Kidney (tissue), 22 donors: ENCODE data around the gene INHBE. TPM values are rescaled to one million over a fixed set of nuclear protein-coding genes. Genes with fewer than 3 reads are reported as not detected.
"Not testable (repeated sequence)": the region's sequence is repeated elsewhere in the genome, so short reads cannot be mapped to it uniquely, and the experiment has no call there.

ENCODE experiments used
- DNase-seq, 5 donors: peaks; one replicate each; pipeline ENCODE4 v3.0.0-alpha.2; 2013 to 2020
- FAIRE-seq: peaks from 2 replicates; lab custom pipeline; 2012; peaks lifted over from hg19 to GRCh38; lab: Jason Lieb, UNC
- H3K27ac ChIP-seq, 2 donors: one replicate each; pipeline ENCODE4 v1.7.0; 2013; ENCODE audit warnings: low read depth in 2 of 2, low read length in 2 of 2, inconsistent platforms in 1 of 2
- H3K27me3 ChIP-seq: one replicate; pipeline ENCODE4 v1.7.1; 2013; ENCODE audit warnings: low read length, inconsistent platforms; ENCODE audit not compliant: control insufficient read depth, insufficient read depth
- H3K36me3 ChIP-seq, 3 donors: one replicate each; pipeline versions ENCODE4 v1.7.0 to v1.7.1; 2013; ENCODE audit warnings: low read length in 3 of 3, control low read depth in 1 of 3, inconsistent platforms in 1 of 3; ENCODE audit not compliant: insufficient read depth in 3 of 3, control insufficient read depth in 2 of 3
- H3K4me1 ChIP-seq, 3 donors: one replicate each; pipeline versions ENCODE4 v1.7.0 to v1.7.1; 2013; ENCODE audit warnings: low read length in 3 of 3, inconsistent platforms in 1 of 3, low read depth in 1 of 3; ENCODE audit not compliant: control insufficient read depth in 2 of 3, insufficient read depth in 2 of 3
- H3K4me3 ChIP-seq, 3 donors: one replicate each; pipeline versions ENCODE4 v1.7.0 to v1.8.1; 2013; ENCODE audit warnings: low read length in 3 of 3, control low read depth in 1 of 3, inconsistent platforms in 1 of 3
- H3K9ac ChIP-seq, 3 donors: one replicate each; pipeline versions ENCODE4 v1.7.0 to v1.7.1; 2013; ENCODE audit warnings: low read length in 3 of 3, control low read depth in 1 of 3, inconsistent platforms in 1 of 3
- H3K9me3 ChIP-seq, 3 donors: one replicate each; pipeline versions ENCODE4 v1.7.0 to v1.7.1; 2013; ENCODE audit warnings: low read length in 3 of 3, control low read depth in 1 of 3, inconsistent platforms in 1 of 3; ENCODE audit not compliant: control insufficient read depth in 2 of 3, insufficient read depth in 1 of 3
- CTCF ChIP-seq: IDR thresholded peaks from 3 replicates; pipeline ENCODE4 v1.5.1; 2012; ENCODE audit warnings: mild to moderate bottlenecking, moderate library complexity, borderline replicate concordance; ENCODE audit not compliant: insufficient read depth; ENCODE audit errors: extremely low read depth
- intact Hi-C: fragments of 100-400 bp; cut with DNase I; formaldehyde crosslinking; loops from one replicate; pipeline ENCODE4 v1.11.1; 2022
- long read RNA-seq, 10 donors: library from polyadenylated mRNA in 1 of 10; unstranded in 1 of 10; transcript quantifications; one replicate each; pipeline ENCODE4 v2.0.0 and lab custom pipeline, GENCODE V29; 2021 to 2026
- polyA plus RNA-seq: library from polyadenylated mRNA; stranded (reverse); fragments of 350-450 nt; fragmentation: Illumina TruSeq; extraction: RNeasy Lipid Tissue Mini Kit (QIAGEN cat#74804); gene quantifications from one replicate; pipeline ENCODE4 v1.2.3, GENCODE V29; 2014; ENCODE audit warnings: low read depth, low replicate concordance; ENCODE audit not compliant: insufficient read depth
- total RNA-seq: library from RNA; stranded (reverse); fragmentation: NEBNext Ultra II Directional; extraction: Animal tissue kit (Norgen Biotek cat#: 25700); gene quantifications from one replicate; pipeline ENCODE4 v1.2.1, GENCODE V29; 2021
- donor health status: control.
- donor health status: control.
- donor health status: control.
- donor health status: control.
- donor health status: control.
- donor health status: DM: yes; HTN: yes; CAD: no.
- donor health status: Normal renal cell carcinoma (clear cell type).

The INHBE gene
- total RNA-seq: 0.19 TPM
- 0.30 TPM for polyA plus RNA-seq
- long read RNA-seq, donor 1: 0 reads
- long read RNA-seq, donor 2: 0 reads
- long read RNA-seq, donor 3: 0 reads
- long read RNA-seq, donor 4: 0 reads
- long read RNA-seq, donor 5: 0 reads
- long read RNA-seq, donor 6: 0 reads
- long read RNA-seq, donor 7: 0 reads
- long read RNA-seq, donor 8: 0 reads
- long read RNA-seq, donor 9, partial matches to known transcripts: 0 of 1 reads
- long read RNA-seq, donor 9, other reads (novel, unspliced or antisense): 0 of 1 reads
- long read RNA-seq, donor 10: 0 reads

- Histone ChIP-seq H3K27me3 (no peaks in the 10 kb centered on the region), H3K4me3 (no peak within 1 kb of the TSS), H3K27ac (peak within 1 kb of the TSS in 1 of 2 donors; percentile 38), H3K9me3 (no peaks in the 10 kb centered on the region), H3K4me1 (peaks cover 0 to 9% (median 5%) of the 10 kb centered on the region in 3 donors), H3K9ac (no peak within 1 kb of the TSS), H3K36me3 (no peaks in the 10 kb centered on the region)
- FAIRE-seq: no peak
- DNase-seq: peak in 4 of 5 donors; percentile 67 to 74 (median 70)
- intact Hi-C loops: loop anchor here (10.0 kb wide), 1 partner anchor 190 kb away; no protein-coding TSS in a partner anchor
- TF ChIP-seq CTCF: no peak
Observed at GRCh38 chr12:57454566-57455373, at the start of gene INHBE. Gene INHBE (plus strand): TSS chr12:57455307. CDS start chr12:57455537, 230 bp downstream.

GRCh38 chr12:57410534-57410933, 44.6 kb upstream of the INHBE start:
- Histone ChIP-seq H3K4me1 (no peaks in the 10 kb centered on the region), H3K9me3 (no peaks in the 10 kb centered on the region), H3K27me3 (no peaks in the 10 kb centered on the region), H3K27ac (no peak overlapping the region), H3K4me3 (no peak overlapping the region), H3K9ac (no peak overlapping the region), H3K36me3 (no peaks in the 10 kb centered on the region)
- intact Hi-C loops: no loop called here
- DNase-seq (no peak), FAIRE-seq (no peak)
- no peak for TF ChIP-seq CTCF

DNA sequence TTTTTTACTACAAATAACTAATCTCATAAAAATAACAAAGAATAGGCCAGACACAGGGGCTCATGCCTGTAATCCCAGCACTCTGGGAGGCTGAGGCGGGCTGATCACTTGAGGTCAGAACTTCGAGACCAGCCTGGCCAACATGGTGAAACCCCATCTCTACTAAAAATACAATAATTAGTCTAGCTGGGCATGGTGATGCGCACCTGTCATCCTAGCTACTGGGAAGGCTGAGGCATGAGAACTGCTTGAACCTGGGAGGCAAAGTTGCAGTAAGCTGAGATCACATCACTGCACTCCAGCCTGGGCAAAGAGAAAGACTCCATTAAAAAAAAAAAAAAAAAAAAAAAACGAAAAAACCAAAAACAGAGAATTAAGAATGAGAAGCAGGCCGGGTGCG, 40.9 kb upstream of the INHBE start:
- H3K9ac ChIP-seq, H3K4me1 ChIP-seq, FAIRE-seq, H3K27me3 ChIP-seq, H3K36me3 ChIP-seq, H3K4me3 ChIP-seq, H3K27ac ChIP-seq, DNase-seq, intact Hi-C loops, H3K9me3 ChIP-seq: not testable (repeated sequence)

GRCh38 chr12:57415088-57415487, 40.0 kb upstream of the INHBE start:
- Histone ChIP-seq H3K27ac (no peak overlapping the region), H3K36me3 (no peaks in the 10 kb centered on the region), H3K27me3 (no peaks in the 10 kb centered on the region), H3K9ac (no peak overlapping the region), H3K4me3 (no peak overlapping the region), H3K4me1 (peaks cover 0 to 2% (median 0%) of the 10 kb centered on the region in 3 donors), H3K9me3 (no peaks in the 10 kb centered on the region)
- intact Hi-C loops: no loop called here
- FAIRE-seq: no peak
- no peak for DNase-seq
- TF ChIP-seq CTCF: no peak
